A172 (cell line): ENCODE measurements around the gene DCLK1. TPM values are rescaled to one million over a fixed set of nuclear protein-coding genes. Genes with fewer than 3 reads are reported as not detected.

Source experiments
- DNase-seq: peaks from one replicate; pipeline ENCODE4 v3.0.0-alpha.2; 2015; ENCODE audit warnings: low spot score
- total RNA-seq: library from RNA; depleted of rRNA; stranded (reverse); fragments of >200 nt; shearing (Covaris generic); gene quantifications from 2 replicates; pipeline ENCODE4 v1.2.3, GENCODE V29; 2014

DCLK1 gene
- total RNA-seq, 1 experiment from 2014 or later, result 12.6 TPM

- peak; percentile 24 for DNase-seq
Observed at GRCh38 chr13:36038785-36039555, 92.2 kb downstream of the DCLK1 start.

GRCh38 chr13:36033035-36033434, 98.1 kb downstream of the DCLK1 start:
- DNase-seq, result no peak

- no peak for DNase-seq
Observed at GRCh38 chr13:36031490-36031889, 99.7 kb downstream of the DCLK1 start.

GRCh38 chr13:36030670-36031331, 100.4 kb downstream of the DCLK1 start:
- DNase-seq, result peak; percentile 38

GRCh38 chr13:36029166-36029565, 102.0 kb downstream of the DCLK1 start:
- no peak for DNase-seq

- DNase-seq, result no peak
Observed at GRCh38 chr13:36028359-36029025, 102.7 kb downstream of the DCLK1 start.

- no peak for DNase-seq
Observed at GRCh38 chr13:36026531-36026930, 104.7 kb downstream of the DCLK1 start.

- DNase-seq, result no peak
Observed at GRCh38 chr13:36014763-36015162, 116.4 kb downstream of the DCLK1 start.

- DNase-seq, result no peak
Observed at GRCh38 chr13:36006894-36007675, 124.1 kb downstream of the DCLK1 start.

GRCh38 chr13:36006347-36006746, 124.8 kb downstream of the DCLK1 start:
- DNase-seq, result no peak

GRCh38 chr13:36001561-36001960, 129.6 kb downstream of the DCLK1 start:
- no peak for DNase-seq

- DNase-seq, result no peak
Observed at GRCh38 chr13:36000028-36000427, 131.2 kb downstream of the DCLK1 start.

GRCh38 chr13:35996360-35996759, 134.8 kb downstream of the DCLK1 start:
- no peak for DNase-seq

- DNase-seq, result no peak
Observed at GRCh38 chr13:35995136-35995535, 136.0 kb downstream of the DCLK1 start.

GRCh38 chr13:35994131-35994966, 136.8 kb downstream of the DCLK1 start:
- peak; percentile 97 for DNase-seq

GRCh38 chr13:35993686-35994085, 137.5 kb downstream of the DCLK1 start:
- no peak for DNase-seq

- DNase-seq, result no peak
Observed at GRCh38 chr13:35992964-35993363, 138.2 kb downstream of the DCLK1 start.

GRCh38 chr13:35990196-35990595, 141.0 kb downstream of the DCLK1 start:
- DNase-seq, result no peak

GRCh38 chr13:35988648-35989081, 142.5 kb downstream of the DCLK1 start:
- no peak for DNase-seq

- DNase-seq, result no peak
Observed at GRCh38 chr13:35987572-35988513, 143.3 kb downstream of the DCLK1 start.
